Measurements from ENCODE around the gene STK17A.

GRCh38 chr7:43535031-43535451, 47.9 kb upstream of the STK17A start:
- TF ChIP-seq GATA2 (IDR thresholded peaks at IDR 0.05; ENCODE audit: low read depth, low read length): no peak
- TF ChIP-seq GATA3 (IDR thresholded peaks at IDR 0.05; ENCODE audit: low read depth, low read length): no peak

All from SH-SY5Y (cell line).